Ovary (tissue), 9 donors: Measurements from ENCODE around the gene DCLRE1C. TPM values are rescaled to one million over a fixed set of nuclear protein-coding genes. Genes with fewer than 3 reads are reported as not detected.
A peak's percentile ranks its signal among the peaks of the same experiment; 100 is the strongest.

ENCODE experiments used
- DNase-seq, 5 donors: peaks; one replicate each; pipeline ENCODE4 v3.0.0-alpha.2; 2019 to 2020
- H3K27ac ChIP-seq, 2 donors: fragments of 200-600 bp; one replicate each; pipeline versions ENCODE4 v1.5.1 to v1.8.0; 2019 to 2022
- H3K27me3 ChIP-seq: fragments of 200-600 bp; one replicate; pipeline ENCODE4 v1.8.0; 2022
- H3K36me3 ChIP-seq: fragments of 200-600 bp; sonication (generic); one replicate; pipeline ENCODE4 v1.5.1; 2019
- H3K4me1 ChIP-seq: one replicate; pipeline ENCODE4 v1.8.1; 2013; ENCODE audit warnings: mild to moderate bottlenecking, moderate library complexity; ENCODE audit not compliant: insufficient read depth
- H3K4me3 ChIP-seq: fragments of 200-600 bp; sonication (generic); one replicate; pipeline ENCODE4 v1.5.1; 2017
- H3K9me3 ChIP-seq, 2 donors: fragments of 200-600 bp in 1 of 2; sonication (generic) in 1 of 2; one replicate each; pipeline versions ENCODE4 v1.5.1 to v1.8.1; 2013 to 2019; ENCODE audit warnings: mild to moderate bottlenecking in 1 of 2, moderate library complexity in 1 of 2
- EP300 ChIP-seq: sonication (generic); formaldehyde crosslinking; IDR thresholded peaks from one replicate; pipeline ENCODE4 v1.6.1; 2017; ENCODE audit warnings: antibody characterized with exemption
- POLR2A ChIP-seq: fragments of 450-650 bp; IDR thresholded peaks from one replicate; pipeline ENCODE4 v1.6.1; 2017; ENCODE audit warnings: antibody characterized with exemption, mild to moderate bottlenecking, moderate library complexity
- WGBS, 3 donors: extraction: QIAGEN DNeasy Blood & Tissue Kit in 1 of 3; methylation state at CpG; one replicate each; pipeline versions ENCODE4 v1.1.5 to v1.1.7; 2013 to 2017; 5-methylcytosine and 5-hydroxymethylcytosine counted together
- intact Hi-C, 4 donors: fragments of 100-400 bp; cut with DNase I; formaldehyde crosslinking; loops; one replicate each; pipeline versions ENCODE4 v1.11.0 to v1.15.1; 2022 to 2023
- polyA plus RNA-seq, 2 donors: library from polyadenylated mRNA; stranded (reverse); fragments of 200-250 nt in 1 of 2; fragments of 350-450 nt in 1 of 2; fragmentation: Illumina TruSeq in 1 of 2; extraction: RNeasy Lipid Tissue Mini Kit (QIAGEN cat#74804) in 1 of 2; gene quantifications; one replicate each; pipeline ENCODE4 v1.2.3, GENCODE V29; 2013 to 2014
- total RNA-seq, 7 donors: library from RNA; depleted of rRNA in 2 of 7; stranded (reverse); fragments of >200 nt in 2 of 7; fragmentation: NEBNext Ultra II Directional in 3 of 7; extraction: Animal tissue kit (Norgen Biotek cat#: 25700) in 3 of 7; gene quantifications; one replicate each; pipeline versions ENCODE4 v1.1.0 to v1.2.4, GENCODE V29; 2016 to 2023
- TF ChIP-seq, protein P1 (sequence below), 3 donors: fragments of 450-650 bp in 2 of 3; fragments of 200-600 bp in 1 of 3; IDR thresholded peaks; one replicate each; pipeline versions ENCODE4 v1.5.1 to v1.8.0; 2016 to 2022; ENCODE audit warnings: antibody characterized with exemption in 3 of 3, mild to moderate bottlenecking in 1 of 3
- donor health status: DM: no; HTN: no; CAD: no; lungs with moderate emphysema.
- donor health status: DM: no; HTN: no; CAD: no.
- donor health status: Bipolar disorder and iron deficiency.
- donor health status: DM: yes; HTN: yes; CAD: no.
- donor health status: DM: no; HTN: no; CAD: no.
- donor health status: DM: yes; HTN: yes; CAD: no.

The DCLRE1C gene
- total and polyA plus RNA-seq, 9 donors = 5.0 to 12.9 (median 8.8) TPM

DNA sequence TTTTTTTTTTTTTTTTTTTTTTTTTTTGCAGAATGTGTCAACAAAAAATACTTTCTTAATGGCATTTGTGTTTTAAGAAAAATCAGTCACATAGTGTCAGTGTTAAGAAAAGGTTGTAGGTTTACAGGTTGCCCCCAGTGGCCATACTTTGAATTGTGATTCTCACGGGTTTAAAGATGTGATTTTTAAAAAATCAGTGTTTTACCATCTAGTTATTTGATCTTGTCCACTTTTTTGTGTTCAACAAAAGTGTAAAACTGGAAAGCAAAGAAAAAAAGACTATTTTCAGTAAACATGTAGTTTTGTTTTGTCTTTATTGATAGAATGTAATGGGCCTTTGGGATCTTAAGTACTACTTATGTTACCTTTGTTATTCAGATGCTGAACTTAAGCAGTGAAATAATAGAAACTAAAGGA lies 49.6 kb downstream of the DCLRE1C start:
- Histone ChIP-seq H3K9me3 (no peaks in the 10 kb centered on the region), H3K4me3 (no peak overlapping the region), H3K27me3 (no peaks in the 10 kb centered on the region), H3K27ac (no peak overlapping the region), H3K4me1 (no peaks in the 10 kb centered on the region), H3K36me3 (no peaks in the 10 kb centered on the region)
- 34 to 54% (median 48%) methylated on average over 1 of the region's 1 CpG for WGBS, 3 donors
- no peak for TF ChIP-seq EP300
- TF ChIP-seq POLR2A = no peak
- TF ChIP-seq, protein P1, sequence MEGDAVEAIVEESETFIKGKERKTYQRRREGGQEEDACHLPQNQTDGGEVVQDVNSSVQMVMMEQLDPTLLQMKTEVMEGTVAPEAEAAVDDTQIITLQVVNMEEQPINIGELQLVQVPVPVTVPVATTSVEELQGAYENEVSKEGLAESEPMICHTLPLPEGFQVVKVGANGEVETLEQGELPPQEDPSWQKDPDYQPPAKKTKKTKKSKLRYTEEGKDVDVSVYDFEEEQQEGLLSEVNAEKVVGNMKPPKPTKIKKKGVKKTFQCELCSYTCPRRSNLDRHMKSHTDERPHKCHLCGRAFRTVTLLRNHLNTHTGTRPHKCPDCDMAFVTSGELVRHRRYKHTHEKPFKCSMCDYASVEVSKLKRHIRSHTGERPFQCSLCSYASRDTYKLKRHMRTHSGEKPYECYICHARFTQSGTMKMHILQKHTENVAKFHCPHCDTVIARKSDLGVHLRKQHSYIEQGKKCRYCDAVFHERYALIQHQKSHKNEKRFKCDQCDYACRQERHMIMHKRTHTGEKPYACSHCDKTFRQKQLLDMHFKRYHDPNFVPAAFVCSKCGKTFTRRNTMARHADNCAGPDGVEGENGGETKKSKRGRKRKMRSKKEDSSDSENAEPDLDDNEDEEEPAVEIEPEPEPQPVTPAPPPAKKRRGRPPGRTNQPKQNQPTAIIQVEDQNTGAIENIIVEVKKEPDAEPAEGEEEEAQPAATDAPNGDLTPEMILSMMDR (IDR thresholded peaks at IDR 0.05) = peak in 1 of 3 donors; percentile 17
- DNase-seq = no peak
- intact Hi-C loops = no loop called here

DNA sequence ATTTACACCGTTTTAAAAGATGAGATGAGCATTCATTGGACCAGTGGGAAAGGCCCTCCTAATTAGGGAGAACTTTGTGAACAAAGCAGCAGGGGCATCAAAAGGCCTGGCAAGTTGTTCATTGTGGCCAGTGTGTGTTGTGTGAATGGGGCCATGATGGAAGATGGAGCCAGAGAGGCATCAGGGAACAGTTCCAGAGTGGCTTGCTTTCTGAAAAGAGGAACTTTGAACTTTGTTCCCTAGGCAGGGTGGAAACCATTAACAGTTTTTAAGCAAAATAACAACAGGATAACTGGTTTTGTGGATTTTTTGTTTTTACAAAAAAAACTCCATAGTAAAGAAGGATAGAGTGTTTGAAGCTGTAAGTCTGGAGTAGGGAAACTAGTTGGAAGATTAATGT lies 62.7 kb downstream of the DCLRE1C start:
- Histone ChIP-seq H3K4me3 (no peak overlapping the region), H3K9me3 (no peaks in the 10 kb centered on the region), H3K36me3 (no peaks in the 10 kb centered on the region), H3K27ac (no peak overlapping the region), H3K4me1 (no peaks in the 10 kb centered on the region), H3K27me3 (no peaks in the 10 kb centered on the region)
- no peak for TF ChIP-seq EP300
- no peak for TF ChIP-seq POLR2A
- TF ChIP-seq, protein P1 (IDR thresholded peaks at IDR 0.05) = no peak
- WGBS, 3 donors = 97% methylated on average over 1 of the region's 1 CpG
- intact Hi-C loops = no loop called here
- no peak for DNase-seq

DNA sequence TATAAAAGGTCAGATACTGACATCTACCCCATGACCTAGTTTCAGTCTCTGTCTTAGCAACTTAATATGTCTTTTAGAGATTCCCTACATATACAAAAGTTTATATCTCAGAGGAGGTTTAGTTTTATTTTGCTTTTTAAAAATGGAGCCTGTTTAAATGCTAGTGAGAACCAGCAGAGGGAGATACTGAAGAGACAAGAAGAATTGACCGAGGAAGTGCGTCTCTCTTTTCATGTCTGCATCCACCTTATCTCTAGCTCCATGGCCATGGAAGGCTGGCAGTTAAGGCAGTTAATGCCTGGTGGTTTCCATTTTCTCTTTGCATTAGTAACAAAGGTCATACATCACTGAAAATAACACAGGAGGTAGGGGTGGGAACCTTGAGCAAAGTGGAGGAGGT lies 64.6 kb downstream of the DCLRE1C start:
- DNase-seq = no peak
- Histone ChIP-seq H3K36me3 (no peaks in the 10 kb centered on the region), H3K27me3 (no peaks in the 10 kb centered on the region), H3K9me3 (no peaks in the 10 kb centered on the region), H3K4me3 (no peak overlapping the region), H3K27ac (no peak overlapping the region), H3K4me1 (no peaks in the 10 kb centered on the region)
- 80 to 90% (median 83%) methylated on average over 2 of the region's 2 CpGs for WGBS, 3 donors
- TF ChIP-seq POLR2A (no peak), EP300 (no peak)
- TF ChIP-seq, protein P1 (IDR thresholded peaks at IDR 0.05) = no peak
- intact Hi-C loops = no loop called here

DNA sequence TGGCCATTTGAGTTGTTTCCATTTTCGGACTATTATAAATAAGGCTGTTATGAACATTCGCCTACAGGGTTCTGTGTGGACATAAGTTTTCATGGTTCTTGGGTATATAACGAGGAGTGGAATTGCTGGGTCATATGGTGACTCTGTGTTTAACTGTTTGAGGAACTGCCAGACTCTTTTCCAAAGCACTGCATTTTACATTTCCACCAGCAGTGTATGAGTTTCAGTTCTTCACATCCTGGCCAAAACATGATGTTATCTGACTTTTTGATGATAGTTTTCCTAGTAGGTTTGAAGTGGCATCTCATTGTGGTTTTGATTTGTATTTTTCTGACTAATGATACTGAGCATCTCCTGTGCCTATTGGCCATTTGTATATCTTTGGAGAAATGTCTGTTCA lies 69.8 kb downstream of the DCLRE1C start:
- intact Hi-C loops = no loop called here

More for the DNA sequence above, 69.8 kb downstream of the DCLRE1C start:
- Histone ChIP-seq H3K4me3 (no peak overlapping the region), H3K27ac (no peak overlapping the region), H3K27me3 (no peaks in the 10 kb centered on the region), H3K36me3 (no peaks in the 10 kb centered on the region), H3K9me3 (no peaks in the 10 kb centered on the region), H3K4me1 (no peaks in the 10 kb centered on the region)
- TF ChIP-seq EP300 = no peak
- TF ChIP-seq, protein P1 (IDR thresholded peaks at IDR 0.05) = no peak
- no peak for TF ChIP-seq POLR2A
- DNase-seq = no peak
- WGBS, 3 donors = 91 to 99% (median 94%) methylated on average over 3 of the region's 3 CpGs
